H1 (cell line): Measurements from ENCODE around the gene PTBP1. TPM values are rescaled to one million over a fixed set of nuclear protein-coding genes. Genes with fewer than 3 reads are reported as not detected.
A peak's percentile ranks its signal among the peaks of the same experiment; 100 is the strongest.

Experiments used
- CTCF ChIA-PET: fragments of 300-600 bp; sonication (Branson Sonifier 250); formaldehyde crosslinking; loops from one replicate; lab custom pipeline; 2021; ENCODE audit not compliant: partially characterized antibody; lab: Charles Lee
- POLR2A ChIA-PET: fragments of 300-600 bp; sonication (Branson Sonifier 250); formaldehyde crosslinking; loops from one replicate; lab custom pipeline; 2021; ENCODE audit warnings: inconsistent platforms; ENCODE audit not compliant: partially characterized antibody; lab: Charles Lee
- DNase-seq, 2 experiments: peaks; one replicate each; pipeline versions ENCODE4 v3.0.0 to v3.0.0-alpha.2; 2010 to 2022; ENCODE audit warnings: low spot score in 2 of 2, low read depth in 1 of 2, mixed read lengths in 1 of 2
- FAIRE-seq: peaks from 2 replicates; lab custom pipeline; 2011; peaks lifted over from hg19 to GRCh38; lab: Jason Lieb, UNC
- H2AFZ ChIP-seq: 2 replicates; pipeline ENCODE4 v1.8.1; 2012; ENCODE audit warnings: low read length, inconsistent platforms
- H2AK5ac ChIP-seq: 2 replicates; pipeline ENCODE4 v1.6.1; 2013; ENCODE audit warnings: low read depth, low read length
- H2BK120ac ChIP-seq: replicated peaks from 2 replicates; pipeline ENCODE3; 2013; ENCODE audit warnings: low read depth, low read length, inconsistent platforms
- H2BK12ac ChIP-seq: 2 replicates; pipeline ENCODE4 v1.6.1; 2013; ENCODE audit warnings: low read depth, low read length
- H2BK15ac ChIP-seq: 2 replicates; pipeline ENCODE4 v1.6.1; 2013; ENCODE audit warnings: low read length
- H2BK20ac ChIP-seq: 2 replicates; pipeline ENCODE4 v1.6.1; 2013; ENCODE audit warnings: low read length
- H2BK5ac ChIP-seq: 2 replicates; pipeline ENCODE4 v1.6.1; 2013; ENCODE audit warnings: low read depth, low read length
- H3K14ac ChIP-seq: 2 replicates; pipeline ENCODE4 v1.6.1; 2013; ENCODE audit warnings: inconsistent platforms; ENCODE audit not compliant: insufficient read length
- H3K18ac ChIP-seq: 2 replicates; pipeline ENCODE4 v1.6.1; 2013; ENCODE audit warnings: low read length; ENCODE audit errors: extremely low read depth
- H3K23ac ChIP-seq: 2 replicates; pipeline ENCODE4 v1.6.1; 2013; ENCODE audit warnings: inconsistent platforms; ENCODE audit not compliant: insufficient read length
- H3K23me2 ChIP-seq: 2 replicates; pipeline ENCODE4 v1.6.1; 2013; ENCODE audit warnings: low read depth, low read length
- H3K27ac ChIP-seq: 2 replicates; pipeline ENCODE4 v1.6.1; 2011; ENCODE audit warnings: low read depth, low read length, inconsistent platforms
- H3K27me3 ChIP-seq, 4 experiments: replicated peaks in 1 of 4; 1 replicate in 1 of 4; 2 replicates in 3 of 4; pipeline versions ENCODE4 v1.6.1 to v1.8.1; 2011 to 2013; ENCODE audit warnings: low read length in 3 of 4, mild to moderate bottlenecking in 3 of 4, inconsistent platforms in 2 of 4, mixed read lengths in 2 of 4, moderate library complexity in 1 of 4; ENCODE audit not compliant: control insufficient read depth in 3 of 4, insufficient read depth in 3 of 4; ENCODE audit errors: extremely low read depth in 1 of 4
- H3K36me3 ChIP-seq, 4 experiments: 2 replicates each; pipeline versions ENCODE4 v1.6.1 to v1.8.1; 2011 to 2013; ENCODE audit warnings: mild to moderate bottlenecking in 4 of 4, low read length in 3 of 4, moderate library complexity in 2 of 4, control low read depth in 1 of 4, inconsistent platforms in 1 of 4; ENCODE audit not compliant: insufficient read depth in 4 of 4, control insufficient read depth in 2 of 4
- H3K4ac ChIP-seq: replicated peaks from 2 replicates; pipeline ENCODE3; 2013; ENCODE audit warnings: low read length, low read depth, mixed read lengths, inconsistent platforms; ENCODE audit not compliant: insufficient read length
- H3K4me1 ChIP-seq, 4 experiments: replicated peaks in 1 of 4; 1 replicate in 1 of 4; 2 replicates in 3 of 4; pipeline versions ENCODE4 v1.6.1 to v1.8.1; 2011 to 2013; ENCODE audit warnings: low read length in 3 of 4, inconsistent platforms in 2 of 4, mixed read lengths in 1 of 4; ENCODE audit not compliant: insufficient read depth in 4 of 4, control insufficient read depth in 3 of 4
- H3K4me2 ChIP-seq, 2 experiments: 2 replicates each; pipeline versions ENCODE4 v1.6.1 to v1.8.1; 2011 to 2013; ENCODE audit warnings: low read depth in 2 of 2, low read length in 2 of 2, control low read depth in 1 of 2, inconsistent platforms in 1 of 2, mild to moderate bottlenecking in 1 of 2; ENCODE audit not compliant: insufficient read depth in 1 of 2
- H3K4me3 ChIP-seq, 4 experiments: fragments of 200-600, 300-600 bp in 1 of 4; sonication (generic), shearing (Covaris generic), sonication (Bioruptor Twin) in 1 of 4; 2 replicates each; pipeline versions ENCODE4 v1.5.1 to v1.8.1; 2011 to 2016; ENCODE audit warnings: low read length in 4 of 4, low read depth in 3 of 4, control low read depth in 2 of 4, inconsistent platforms in 2 of 4, mild to moderate bottlenecking in 2 of 4, mixed read lengths in 1 of 4, moderate library complexity in 1 of 4; ENCODE audit not compliant: insufficient read depth in 2 of 4; ENCODE audit errors: extremely low read depth in 1 of 4
- H3K56ac ChIP-seq: replicated peaks from 2 replicates; pipeline ENCODE3; 2013; ENCODE audit warnings: low read depth, mild to moderate bottlenecking, mixed read lengths, low read length, inconsistent platforms; ENCODE audit not compliant: insufficient read length
- H3K79me1 ChIP-seq: 2 replicates; pipeline ENCODE4 v1.6.1; 2013; ENCODE audit warnings: low read depth, low read length, control low read depth
- H3K79me2 ChIP-seq, 2 experiments: 2 replicates each; pipeline versions ENCODE4 v1.6.1 to v1.8.1; 2012 to 2013; ENCODE audit warnings: low read length in 2 of 2, mild to moderate bottlenecking in 2 of 2, inconsistent platforms in 1 of 2; ENCODE audit not compliant: insufficient read depth in 2 of 2, control insufficient read depth in 1 of 2
- H3K9ac ChIP-seq, 4 experiments: replicated peaks in 1 of 4; 1 replicate in 1 of 4; 2 replicates in 3 of 4; pipeline versions ENCODE4 v1.6.1 to v1.8.1; 2011 to 2013; ENCODE audit warnings: low read depth in 3 of 4, low read length in 3 of 4, control low read depth in 2 of 4, mild to moderate bottlenecking in 2 of 4, moderate library complexity in 2 of 4, inconsistent platforms in 1 of 4; ENCODE audit errors: extremely low read depth in 1 of 4
- H3K9me3 ChIP-seq, 2 experiments: 2 replicates each; pipeline versions ENCODE4 v1.6.1 to v1.8.1; 2012 to 2013; ENCODE audit warnings: mild to moderate bottlenecking in 2 of 2, moderate library complexity in 2 of 2, control low read depth in 1 of 2, inconsistent platforms in 1 of 2, low read depth in 1 of 2, low read length in 1 of 2, mixed read lengths in 1 of 2; ENCODE audit not compliant: insufficient read depth in 2 of 2
- H4K20me1 ChIP-seq, 2 experiments: replicated peaks in 1 of 2; 2 replicates each; pipeline versions ENCODE3 to v1.8.1; 2011 to 2013; ENCODE audit warnings: inconsistent platforms in 2 of 2, low read length in 2 of 2, mild to moderate bottlenecking in 1 of 2; ENCODE audit not compliant: insufficient read depth in 2 of 2, control insufficient read depth in 1 of 2
- H4K5ac ChIP-seq: 2 replicates; pipeline ENCODE4 v1.6.1; 2013; ENCODE audit warnings: low read length, low read depth, mixed read lengths, inconsistent platforms; ENCODE audit not compliant: insufficient read length
- H4K8ac ChIP-seq: 2 replicates; pipeline ENCODE4 v1.8.0; 2013; ENCODE audit warnings: mild to moderate bottlenecking, moderate library complexity, low read length, inconsistent platforms; ENCODE audit not compliant: insufficient read depth; ENCODE audit errors: extremely low read depth
- H4K91ac ChIP-seq: replicated peaks from 2 replicates; pipeline ENCODE3; 2013; ENCODE audit warnings: low read length, mixed read lengths, inconsistent platforms; ENCODE audit not compliant: insufficient read length
- CHD2 ChIP-seq: IDR thresholded peaks from 2 replicates; pipeline ENCODE4 v1.6.1; 2012; ENCODE audit warnings: low read length, improper control_type of control experiment
- KDM4A ChIP-seq: IDR thresholded peaks from one replicate; pipeline ENCODE4 v1.7.1; 2012; ENCODE audit warnings: low read depth, mild to moderate bottlenecking, moderate library complexity, low read length, inconsistent platforms; ENCODE audit not compliant: severe bottlenecking
- NANOG ChIP-seq: IDR thresholded peaks from 2 replicates; pipeline ENCODE4 v1.6.1; 2011; ENCODE audit warnings: low read length, low read depth, mild to moderate bottlenecking, inconsistent platforms; ENCODE audit not compliant: insufficient read depth, poor library complexity, severe bottlenecking
- NRF1 ChIP-seq: IDR thresholded peaks from 2 replicates; pipeline ENCODE4 v1.6.1; 2011; ENCODE audit warnings: mild to moderate bottlenecking, low read depth, low read length, improper control_type of control experiment
- PHF8 ChIP-seq: fragments of 200-600 bp; sonication (generic); conservative IDR thresholded peaks from 2 replicates; pipeline ENCODE4 v1.7.1; 2012; ENCODE audit warnings: low read depth, mild to moderate bottlenecking, inconsistent platforms, low read length, moderate library complexity
- TAF1 ChIP-seq: IDR thresholded peaks from 2 replicates; pipeline ENCODE4 v1.6.1; 2011; ENCODE audit warnings: mild to moderate bottlenecking, low read depth, low read length
- WGBS, 2 experiments: shearing (Covaris generic) in 1 of 2; methylation state at CpG; one replicate each; pipeline versions ENCODE4 v1.1.6 to v1.1.7; 2013 to 2015; ENCODE audit warnings: low lambda C conversion rate in 2 of 2, mixed read lengths in 2 of 2, inconsistent platforms in 1 of 2, low coverage in 1 of 2, missing lambda C conversion rate in 1 of 2; ENCODE audit not compliant: insufficient replicate concordance in 2 of 2, insufficient coverage in 1 of 2, insufficient read length in 1 of 2; ENCODE audit errors: extremely low coverage in 1 of 2, missing lambda C conversion rate in 1 of 2; 5-methylcytosine and 5-hydroxymethylcytosine counted together
- polyA plus RNA-seq, 7 experiments: library from polyadenylated mRNA; depleted of rRNA in 3 of 7; stranded (reverse) in 5 of 7; unstranded in 2 of 7; fragments of >200 nt in 5 of 7; fragments of 200-250 nt in 2 of 7; gene quantifications; 1 replicate in 5 of 7; 2 replicates in 1 of 7; 4 replicates in 1 of 7; pipeline versions ENCODE4 v1.2.1 to v1.2.3, GENCODE V29; 2011 to 2013; ENCODE audit warnings: missing spikeins in 2 of 7, mixed read lengths in 2 of 7
- total RNA-seq: library from RNA; stranded (reverse); fragmentation: NEBNext Ultra II Directional; extraction: Animal tissue kit (Norgen Biotek cat#: 25700); gene quantifications from 2 replicates; pipeline ENCODE4 v1.2.1, GENCODE V29; 2021

PTBP1 gene
- total and polyA plus RNA-seq, 2 of the 8 experiments (the other 6 are each of a cell fraction or from before 2014, with no cell fraction given) = 528 to 888 TPM

- Histone ChIP-seq H4K5ac (peak within 1 kb of the TSS; percentile 52), H3K18ac (peak within 1 kb of the TSS; percentile 90), H2BK120ac (no peak within 1 kb of the TSS), H3K56ac (no peak within 1 kb of the TSS), H3K27me3 (no peaks in the 10 kb centered on the region), H3K9me3 (no peaks in the 10 kb centered on the region), H3K4me2 (peak within 1 kb of the TSS; percentile 33 to 57), H3K4ac (no peak within 1 kb of the TSS), H3K36me3 (no peaks in the 10 kb centered on the region), H3K4me1 (peaks cover 0 to 7% (median 5%) of the 10 kb centered on the region in 4 experiments; a peak in 5 of 7 replicates), H2BK15ac (no peak within 1 kb of the TSS; the same call in 1 of the 2 replicates), H4K20me1 (peaks cover 0 to 2% of the 10 kb centered on the region in 2 experiments), H2BK12ac (no peak within 1 kb of the TSS), H3K27ac (no peak within 1 kb of the TSS), H2AFZ (no peak within 1 kb of the TSS), H4K91ac (peak within 1 kb of the TSS; percentile 65), H3K4me3 (peak within 1 kb of the TSS; percentile 49 to 95 (median 62)), H3K14ac (no peak within 1 kb of the TSS), H3K9ac (peak within 1 kb of the TSS in 3 of 4 experiments; percentile 31 to 59 (median 50); a peak in 4 of 7 replicates), H3K23ac (no peak within 1 kb of the TSS), H3K79me1 (peaks cover 5% of the 10 kb centered on the region; the same call in 1 of the 2 replicates), H2BK20ac (no peak within 1 kb of the TSS), H4K8ac (peak within 1 kb of the TSS; percentile 95), H2BK5ac (no peak within 1 kb of the TSS), H3K23me2 (peaks cover 4% of the 10 kb centered on the region; the same call in 1 of the 2 replicates), H2AK5ac (0 out of 2 replicates have a peak within 1 kb of the TSS, but pooled peaks have one; percentile 13), H3K79me2 (peaks cover 0 to 11% of the 10 kb centered on the region in 2 experiments; a peak in 1 of 4 replicates)
- ChIA-PET CTCF (no interaction called here), POLR2A (interaction anchor here (1.4 to 12.0 kb wide), 4 partner anchors 9 to 28 kb away, joined by 4 to 277 read pairs (median 12); partner anchors contain the start of gene PTBP1)
- no CpG with 5 or more reads among the region's 86 CpGs for WGBS, 2 experiments
- DNase-seq = peak in 1 of 2 experiments; percentile 84
- TF ChIP-seq NRF1 (no peak), CHD2 (no peak), NANOG (no peak), PHF8 (0 out of 2 replicates have a peak, but pooled peaks have one; percentile 25), TAF1 (0 out of 2 replicates have a peak, but pooled peaks have one; percentile 7), KDM4A (peak; percentile 16)
- FAIRE-seq = no peak
These were observed 24.7 kb downstream of the PTBP1 start, which contains the start of gene PLPPR3 for GRCh38 chr19:821825-822503. TSS of gene PLPPR3 (minus strand) at chr19:821955. CDS start at chr19:821559, 396 bp downstream.
